GM12875 (cell line): Measurements from ENCODE around the gene PTGFRN.

Experiments used
- H3K4me3 ChIP-seq: one replicate; pipeline ENCODE4 v1.5.1; 2011; ENCODE audit warnings: low read depth, low read length, control low read depth
- TF ChIP-seq, protein P1 (sequence below): IDR thresholded peaks from 2 replicates; pipeline ENCODE4 v1.5.1; 2011; ENCODE audit warnings: low read depth, mild to moderate bottlenecking, control low read depth, inconsistent platforms, low read length, moderate library complexity, borderline replicate concordance; ENCODE audit not compliant: insufficient read depth

PTGFRN gene

GRCh38 chr1:116952738-116953275, 43.1 kb downstream of the PTGFRN start:
- TF ChIP-seq, protein P1, sequence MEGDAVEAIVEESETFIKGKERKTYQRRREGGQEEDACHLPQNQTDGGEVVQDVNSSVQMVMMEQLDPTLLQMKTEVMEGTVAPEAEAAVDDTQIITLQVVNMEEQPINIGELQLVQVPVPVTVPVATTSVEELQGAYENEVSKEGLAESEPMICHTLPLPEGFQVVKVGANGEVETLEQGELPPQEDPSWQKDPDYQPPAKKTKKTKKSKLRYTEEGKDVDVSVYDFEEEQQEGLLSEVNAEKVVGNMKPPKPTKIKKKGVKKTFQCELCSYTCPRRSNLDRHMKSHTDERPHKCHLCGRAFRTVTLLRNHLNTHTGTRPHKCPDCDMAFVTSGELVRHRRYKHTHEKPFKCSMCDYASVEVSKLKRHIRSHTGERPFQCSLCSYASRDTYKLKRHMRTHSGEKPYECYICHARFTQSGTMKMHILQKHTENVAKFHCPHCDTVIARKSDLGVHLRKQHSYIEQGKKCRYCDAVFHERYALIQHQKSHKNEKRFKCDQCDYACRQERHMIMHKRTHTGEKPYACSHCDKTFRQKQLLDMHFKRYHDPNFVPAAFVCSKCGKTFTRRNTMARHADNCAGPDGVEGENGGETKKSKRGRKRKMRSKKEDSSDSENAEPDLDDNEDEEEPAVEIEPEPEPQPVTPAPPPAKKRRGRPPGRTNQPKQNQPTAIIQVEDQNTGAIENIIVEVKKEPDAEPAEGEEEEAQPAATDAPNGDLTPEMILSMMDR, result no peak
- H3K4me3 ChIP-seq, result no peak overlapping the region

DNA sequence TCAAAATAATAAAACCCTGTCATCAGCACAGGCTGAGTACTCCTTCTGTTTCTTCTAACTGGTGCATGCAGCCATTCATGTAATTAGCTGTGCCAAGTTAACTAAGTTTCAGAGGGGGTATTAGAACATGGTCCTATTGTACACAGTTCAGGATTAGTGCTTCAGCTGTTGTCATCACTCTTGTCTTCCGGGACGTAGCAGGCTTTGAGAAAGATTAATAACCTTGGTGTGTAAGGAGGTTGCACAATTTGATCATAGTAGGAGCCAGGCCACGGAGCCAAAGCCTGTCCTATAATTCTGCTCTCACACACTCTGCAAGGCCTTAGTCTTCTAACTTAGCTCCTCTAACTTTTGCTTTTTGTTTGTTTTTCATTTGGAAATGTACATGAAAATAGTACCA, 44.7 kb downstream of the PTGFRN start:
- TF ChIP-seq, protein P1, result no peak
- H3K4me3 ChIP-seq, result no peak overlapping the region

DNA sequence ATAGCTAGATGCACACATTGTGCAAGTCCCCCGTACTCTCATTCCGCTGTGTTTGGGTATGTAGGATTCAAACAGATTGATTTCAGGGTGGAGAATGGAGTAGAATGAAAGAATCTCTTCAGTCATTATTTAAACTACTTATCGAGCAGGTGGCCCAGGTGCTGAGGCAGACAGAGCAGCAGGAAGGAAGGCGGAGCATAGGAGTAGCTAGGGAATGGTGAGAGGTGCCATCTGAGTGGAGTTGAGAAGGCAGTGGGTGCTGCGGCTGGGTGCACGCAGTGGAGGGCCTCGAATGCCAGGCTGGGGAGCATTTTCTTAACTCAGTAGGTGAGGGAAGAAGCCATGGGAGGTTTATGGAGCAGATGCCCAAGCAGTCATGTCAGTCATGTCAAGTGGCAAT, 46.7 kb downstream of the PTGFRN start:
- TF ChIP-seq, protein P1, result no peak
- no peak overlapping the region for H3K4me3 ChIP-seq

DNA sequence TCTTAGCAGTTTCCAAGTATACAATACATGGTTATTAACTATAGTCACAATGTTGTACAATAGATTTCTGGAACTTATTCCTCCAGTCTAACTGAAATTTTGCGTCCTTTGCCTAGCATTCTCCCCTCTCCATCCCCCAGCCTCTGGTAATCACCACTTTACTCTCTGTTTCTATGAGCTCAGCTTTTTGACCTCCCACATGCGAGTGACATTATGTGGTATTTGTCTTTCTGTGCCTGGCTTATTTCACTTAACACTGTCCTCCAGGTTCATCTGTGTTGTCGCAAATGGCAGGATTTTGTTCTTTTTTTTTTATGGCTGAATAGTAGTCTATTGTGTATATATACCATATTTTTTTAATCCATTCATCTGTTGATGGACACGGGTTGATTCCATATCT, 47.9 kb downstream of the PTGFRN start:
- no peak overlapping the region for H3K4me3 ChIP-seq
- TF ChIP-seq, protein P1, result no peak

- H3K4me3 ChIP-seq, result no peak overlapping the region
- TF ChIP-seq, protein P1, result no peak
These were observed 48.4 kb downstream of the PTGFRN start for GRCh38 chr1:116958110-116958509.

- TF ChIP-seq, protein P1, result no peak
- H3K4me3 ChIP-seq, result no peak overlapping the region
These were observed 49.3 kb downstream of the PTGFRN start for GRCh38 chr1:116958977-116959376.

DNA sequence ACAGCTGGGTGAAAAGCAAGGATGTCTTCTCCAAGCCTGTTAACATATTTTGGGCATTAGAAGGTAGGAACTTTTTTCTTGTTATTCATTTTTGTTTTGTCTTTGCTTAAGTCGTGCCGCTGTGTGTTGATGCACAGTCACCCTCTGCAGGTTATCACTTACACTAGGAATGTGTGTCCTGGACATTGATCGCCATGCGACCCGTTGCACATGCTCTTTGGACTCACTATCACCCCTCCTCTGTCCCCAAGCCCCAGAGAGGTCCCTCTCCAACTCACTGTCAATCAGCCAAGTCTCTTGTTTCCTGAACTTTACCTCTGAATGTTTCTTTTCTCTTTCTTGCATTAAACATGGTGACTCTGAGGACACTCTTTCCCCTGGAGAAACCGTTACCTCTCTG, 51.9 kb downstream of the PTGFRN start:
- TF ChIP-seq, protein P1, result no peak

More for the DNA sequence above, 51.9 kb downstream of the PTGFRN start:
- no peak overlapping the region for H3K4me3 ChIP-seq
